Measurements from ENCODE around the gene C2CD4C.

C2CD4C gene

GRCh38 chr19:406135-406781 is 2.7 kb downstream of the C2CD4C start:
- Histone ChIP-seq H4K20me1 (ENCODE audit: insufficient read depth, low read length) (no peaks in the 10 kb centered on the region), H3K27me3 (ENCODE audit: low read depth, low read length) (no peaks in the 10 kb centered on the region), H3K4me3 (ENCODE audit: low read length) (no peak overlapping the region), H3K9ac (ENCODE audit: low read length) (no peak overlapping the region), H3K9me3 (ENCODE audit: insufficient read depth, low read length) (no peaks in the 10 kb centered on the region), H3K27ac (ENCODE audit: low read length) (no peak overlapping the region), H3K4me1 (ENCODE audit: low read length) (no peaks in the 10 kb centered on the region), H2AFZ (ENCODE audit: low read depth, low read length) (no peak overlapping the region), H3K4me2 (ENCODE audit: low read length) (no peak overlapping the region), H3K79me2 (ENCODE audit: low read length) (no peaks in the 10 kb centered on the region), H3K36me3 (replicated peaks; ENCODE audit: low read depth, low read length) (no peaks in the 10 kb centered on the region)
- TF ChIP-seq CTCF (IDR thresholded peaks at IDR 0.05; ENCODE audit: low read depth, low read length): no peak

GRCh38 chr19:405121-405965 is 3.6 kb downstream of the C2CD4C start:
- Histone ChIP-seq H3K36me3 (replicated peaks; ENCODE audit: low read depth, low read length) (no peaks in the 10 kb centered on the region), H3K9me3 (ENCODE audit: insufficient read depth, low read length) (no peaks in the 10 kb centered on the region), H3K79me2 (ENCODE audit: low read length) (no peaks in the 10 kb centered on the region), H3K4me3 (ENCODE audit: low read length) (no peak overlapping the region), H3K4me1 (ENCODE audit: low read length) (no peaks in the 10 kb centered on the region), H2AFZ (ENCODE audit: low read depth, low read length) (no peak overlapping the region), H3K27me3 (ENCODE audit: low read depth, low read length) (no peaks in the 10 kb centered on the region), H3K27ac (ENCODE audit: low read length) (no peak overlapping the region), H3K4me2 (ENCODE audit: low read length) (no peak overlapping the region), H3K9ac (ENCODE audit: low read length) (no peak overlapping the region), H4K20me1 (ENCODE audit: insufficient read depth, low read length) (no peaks in the 10 kb centered on the region)
- no peak for TF ChIP-seq EZH2phosphoT487 (IDR thresholded peaks at IDR 0.05; ENCODE audit: low read depth)
- TF ChIP-seq CTCF (IDR thresholded peaks at IDR 0.05; ENCODE audit: low read depth, low read length): no peak

- Histone ChIP-seq H3K4me1 (ENCODE audit: low read length) (no peaks in the 10 kb centered on the region), H3K4me2 (ENCODE audit: low read length) (no peak overlapping the region), H3K4me3 (ENCODE audit: low read length) (no peak overlapping the region), H3K9me3 (ENCODE audit: insufficient read depth, low read length) (no peaks in the 10 kb centered on the region), H2AFZ (ENCODE audit: low read depth, low read length) (no peak overlapping the region), H3K9ac (ENCODE audit: low read length) (no peak overlapping the region), H3K27me3 (ENCODE audit: low read depth, low read length) (no peaks in the 10 kb centered on the region), H3K27ac (ENCODE audit: low read length) (no peak overlapping the region), H3K36me3 (replicated peaks; ENCODE audit: low read depth, low read length) (no peaks in the 10 kb centered on the region), H3K79me2 (ENCODE audit: low read length) (no peaks in the 10 kb centered on the region), H4K20me1 (ENCODE audit: insufficient read depth, low read length) (no peaks in the 10 kb centered on the region)
- no peak for TF ChIP-seq CTCF (IDR thresholded peaks at IDR 0.05; ENCODE audit: low read depth, low read length)
- TF ChIP-seq EZH2phosphoT487 (IDR thresholded peaks at IDR 0.05; ENCODE audit: low read depth): no peak
Observed at GRCh38 chr19:403221-404027, 5.5 kb downstream of the C2CD4C start.

GRCh38 chr19:402786-403185 is 6.2 kb downstream of the C2CD4C start:
- no peak overlapping the region for H3K4me2 ChIP-seq (ENCODE audit: low read length)
- no peaks in the 10 kb centered on the region for H3K4me1 ChIP-seq (ENCODE audit: low read length)
- H3K4me3 ChIP-seq (ENCODE audit: low read length): no peak overlapping the region
- no peak overlapping the region for H3K27ac ChIP-seq (ENCODE audit: low read length)
- no peaks in the 10 kb centered on the region for H4K20me1 ChIP-seq (ENCODE audit: insufficient read depth, low read length)
- H3K79me2 ChIP-seq (ENCODE audit: low read length): no peaks in the 10 kb centered on the region
- no peaks in the 10 kb centered on the region for H3K36me3 ChIP-seq (replicated peaks; ENCODE audit: low read depth, low read length)
- H2AFZ ChIP-seq (ENCODE audit: low read depth, low read length): no peak overlapping the region
- no peaks in the 10 kb centered on the region for H3K27me3 ChIP-seq (ENCODE audit: low read depth, low read length)
- H3K9ac ChIP-seq (ENCODE audit: low read length): no peak overlapping the region
- no peaks in the 10 kb centered on the region for H3K9me3 ChIP-seq (ENCODE audit: insufficient read depth, low read length)
- TF ChIP-seq EZH2phosphoT487 (IDR thresholded peaks at IDR 0.05; ENCODE audit: low read depth) (no peak), CTCF (IDR thresholded peaks at IDR 0.05; ENCODE audit: low read depth, low read length) (no peak)

All from OCI-LY3 (cell line).